NT2/D1 (cell line): ENCODE measurements around the gene GUCA1C.

ENCODE experiments used
- SUZ12 ChIP-seq: IDR thresholded peaks from 2 replicates; pipeline ENCODE4 v1.6.1; 2011; ENCODE audit not compliant: insufficient read length, insufficient read depth; ENCODE audit errors: extremely low read depth
- YY1 ChIP-seq: IDR thresholded peaks from 2 replicates; pipeline ENCODE4 v1.6.1; 2011; ENCODE audit not compliant: insufficient read length, insufficient read depth
- ZNF274 ChIP-seq: IDR thresholded peaks from 2 replicates; pipeline ENCODE4 v1.6.1; 2011; ENCODE audit warnings: mild to moderate bottlenecking, low read depth, low read length

DNA sequence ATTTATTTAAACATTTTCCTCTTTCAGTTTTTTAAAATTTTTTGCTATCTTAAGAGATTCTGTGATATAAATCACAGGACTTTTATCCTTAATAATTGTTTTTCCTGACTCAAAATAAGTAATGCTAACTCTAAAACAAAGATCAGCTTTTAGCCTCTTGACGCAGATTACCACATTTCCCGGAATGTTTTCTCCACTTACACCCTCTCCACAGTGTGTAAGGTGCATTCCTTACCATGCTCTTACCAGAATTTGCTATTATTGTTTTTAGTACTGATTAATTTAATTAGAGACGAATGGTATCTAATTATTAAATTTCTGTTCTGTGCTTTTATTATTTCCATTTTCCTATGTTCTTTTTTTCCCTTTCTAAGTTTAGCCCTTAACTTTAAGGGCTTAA, 34.8 kb downstream of the GUCA1C start:
- TF ChIP-seq ZNF274 (no peak), YY1 (no peak), SUZ12 (no peak)
